T47D (cell line): ENCODE data around the gene STMN3.

Source experiments
- DNase-seq, 2 experiments: peaks; one replicate each; pipeline versions ENCODE4 v3.0.0 to v3.0.0-alpha.2; 2011 to 2012; ENCODE audit warnings: low read depth in 1 of 2, low spot score in 1 of 2
- JUND ChIP-seq: IDR thresholded peaks from 2 replicates; pipeline ENCODE4 v1.6.1; 2012; ENCODE audit warnings: low read depth
- in situ Hi-C: cut with HindIII; loops from 2 replicates; pipeline ENCODE4 v1.10.0; 2016; ENCODE audit warnings: low sequenced_read_pairs, low pct_unique_long_range_greater_than_20kb

The STMN3 gene

DNA sequence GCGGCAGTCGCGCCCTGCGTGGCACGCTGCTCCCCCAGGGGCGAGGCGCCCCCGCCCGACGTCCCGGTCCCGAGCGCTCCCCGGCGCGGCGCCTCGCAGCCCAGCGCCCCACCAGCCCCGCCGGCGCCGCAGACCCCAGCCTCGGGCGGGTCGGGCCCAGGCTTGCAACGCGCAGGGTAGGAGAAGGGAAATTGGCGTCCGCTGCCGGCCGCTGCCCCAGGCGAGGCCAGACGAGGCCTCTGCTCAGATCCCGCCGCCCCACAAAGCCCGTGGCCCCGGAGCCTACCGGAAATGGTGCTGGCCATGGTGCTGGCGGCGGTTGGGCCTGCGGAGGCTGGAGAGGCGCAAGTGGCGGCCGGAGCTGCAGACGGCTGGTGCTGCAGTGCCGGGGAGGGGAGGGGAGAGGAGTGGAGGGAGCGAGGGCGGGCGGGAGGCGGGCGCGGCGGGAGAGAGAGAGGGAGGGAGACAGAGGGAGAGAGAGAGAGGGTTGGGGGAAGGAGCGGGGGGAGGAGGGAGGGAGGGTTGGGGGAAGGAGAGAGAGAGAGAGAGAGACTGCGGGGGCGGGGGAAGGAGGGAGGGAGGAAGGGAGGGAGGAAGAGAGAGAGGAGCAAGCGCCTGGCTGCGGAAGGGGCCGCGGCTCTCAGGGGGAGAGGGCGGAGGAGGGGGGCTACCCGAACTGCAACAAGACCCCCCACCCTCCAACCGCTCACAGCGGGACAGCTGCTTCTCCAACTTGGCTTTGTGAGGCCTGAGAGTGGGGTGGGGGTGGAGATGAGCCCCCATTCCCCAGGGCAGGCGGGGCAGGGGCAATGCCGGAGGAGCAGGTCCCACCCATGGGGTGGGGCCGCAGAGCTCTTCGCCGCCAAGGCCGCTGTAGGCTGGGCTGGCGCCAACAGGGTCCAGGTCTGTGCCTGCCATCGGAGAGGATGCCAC is at the start of gene STMN3:
TSS of gene STMN3 (minus strand) at position 384 of the 933 bp plus-strand sequence. CDS start at position 305, 79 bp downstream.
- no peak for TF ChIP-seq JUND
- in situ Hi-C loops = no loop called here
- peak; percentile 93 to 94 for DNase-seq

GRCh38 chr20:63702036-63702665 is 48.9 kb upstream of the STMN3 start:
- no peak for DNase-seq

GRCh38 chr20:63701329-63702035 is 48.3 kb upstream of the STMN3 start:
- in situ Hi-C loops = no loop called here
- no peak for TF ChIP-seq JUND
- no peak for DNase-seq

More at GRCh38 chr20:63702036-63702665, 48.9 kb upstream of the STMN3 start:
- TF ChIP-seq JUND = no peak
- in situ Hi-C loops = no loop called here

GRCh38 chr20:63701051-63701328 is 47.8 kb upstream of the STMN3 start:
- no peak for TF ChIP-seq JUND
- in situ Hi-C loops = no loop called here
- no peak for DNase-seq

GRCh38 chr20:63700199-63701050 is 47.2 kb upstream of the STMN3 start:
- in situ Hi-C loops = no loop called here
- no peak for DNase-seq
- no peak for TF ChIP-seq JUND

DNA sequence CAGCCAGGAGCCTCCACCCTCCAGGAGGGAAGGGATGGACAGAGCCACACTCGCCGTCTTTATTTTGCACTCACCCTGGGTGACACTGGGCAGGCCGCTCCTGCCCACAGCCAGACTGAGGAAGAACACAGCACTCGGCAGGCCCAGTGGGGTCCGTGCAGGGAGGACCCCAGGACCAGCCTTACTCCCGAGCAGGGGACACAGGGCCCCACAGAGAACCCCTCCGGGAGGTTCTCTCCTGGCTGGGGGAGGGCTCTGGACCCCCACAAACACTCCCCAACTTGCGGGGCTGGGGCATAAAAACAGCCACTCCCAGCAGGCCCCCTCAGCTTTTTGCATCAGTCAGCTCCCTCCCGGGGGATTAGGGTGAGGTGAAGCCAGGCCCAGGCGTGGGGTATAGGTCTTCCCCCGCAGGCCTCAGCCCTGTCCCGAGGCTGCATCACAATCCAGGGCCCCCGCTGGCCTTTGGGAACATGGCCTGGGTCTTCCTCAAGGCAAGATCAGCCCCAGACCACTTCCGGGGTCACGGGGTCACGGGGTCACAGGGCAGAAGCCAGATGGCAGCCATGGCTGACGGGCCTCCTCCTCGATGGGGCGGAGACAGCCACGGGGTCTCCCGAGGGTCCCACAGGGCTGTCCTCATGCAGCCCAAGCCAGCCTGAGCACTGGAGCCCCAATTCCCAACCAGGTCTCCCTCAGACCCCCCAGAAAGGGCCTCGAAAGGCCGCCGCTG is 46.4 kb upstream of the STMN3 start:
- no peak for TF ChIP-seq JUND
- in situ Hi-C loops = no loop called here
- DNase-seq = no peak

GRCh38 chr20:63698739-63699465 is 45.7 kb upstream of the STMN3 start:
- no peak for DNase-seq
- no peak for TF ChIP-seq JUND

GRCh38 chr20:63697868-63698545 is 44.8 kb upstream of the STMN3 start:
- TF ChIP-seq JUND = no peak
- in situ Hi-C loops = no loop called here
- no peak for DNase-seq

More at GRCh38 chr20:63698739-63699465, 45.7 kb upstream of the STMN3 start:
- in situ Hi-C loops = no loop called here

DNA sequence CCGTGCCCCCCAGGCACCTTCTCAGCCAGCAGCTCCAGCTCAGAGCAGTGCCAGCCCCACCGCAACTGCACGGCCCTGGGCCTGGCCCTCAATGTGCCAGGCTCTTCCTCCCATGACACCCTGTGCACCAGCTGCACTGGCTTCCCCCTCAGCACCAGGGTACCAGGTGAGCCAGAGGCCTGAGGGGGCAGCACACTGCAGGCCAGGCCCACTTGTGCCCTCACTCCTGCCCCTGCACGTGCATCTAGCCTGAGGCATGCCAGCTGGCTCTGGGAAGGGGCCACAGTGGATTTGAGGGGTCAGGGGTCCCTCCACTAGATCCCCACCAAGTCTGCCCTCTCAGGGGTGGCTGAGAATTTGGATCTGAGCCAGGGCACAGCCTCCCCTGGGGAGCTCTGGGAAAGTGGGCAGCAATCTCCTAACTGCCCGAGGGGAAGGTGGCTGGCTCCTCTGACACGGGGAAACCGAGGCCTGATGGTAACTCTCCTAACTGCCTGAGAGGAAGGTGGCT is 44.2 kb upstream of the STMN3 start:
- TF ChIP-seq JUND = no peak
- no peak for DNase-seq
- in situ Hi-C loops = no loop called here

DNA sequence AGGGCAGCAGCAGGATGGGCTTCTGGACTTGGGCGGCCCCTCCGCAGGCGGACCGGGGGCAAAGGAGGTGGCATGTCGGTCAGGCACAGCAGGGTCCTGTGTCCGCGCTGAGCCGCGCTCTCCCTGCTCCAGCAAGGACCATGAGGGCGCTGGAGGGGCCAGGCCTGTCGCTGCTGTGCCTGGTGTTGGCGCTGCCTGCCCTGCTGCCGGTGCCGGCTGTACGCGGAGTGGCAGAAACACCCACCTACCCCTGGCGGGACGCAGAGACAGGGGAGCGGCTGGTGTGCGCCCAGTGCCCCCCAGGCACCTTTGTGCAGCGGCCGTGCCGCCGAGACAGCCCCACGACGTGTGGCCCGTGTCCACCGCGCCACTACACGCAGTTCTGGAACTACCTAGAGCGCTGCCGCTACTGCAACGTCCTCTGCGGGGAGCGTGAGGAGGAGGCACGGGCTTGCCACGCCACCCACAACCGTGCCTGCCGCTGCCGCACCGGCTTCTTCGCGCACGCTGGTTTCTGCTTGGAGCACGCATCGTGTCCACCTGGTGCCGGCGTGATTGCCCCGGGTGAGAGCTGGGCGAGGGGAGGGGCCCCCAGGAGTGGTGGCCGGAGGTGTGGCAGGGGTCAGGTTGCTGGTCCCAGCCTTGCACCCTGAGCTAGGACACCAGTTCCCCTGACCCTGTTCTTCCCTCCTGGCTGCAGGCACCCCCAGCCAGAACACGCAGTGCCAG is 43.6 kb upstream of the STMN3 start, which contains the start of gene TNFRSF6B:
TSS of gene TNFRSF6B (plus strand) at position 25 of the 729 bp plus-strand sequence. CDS start at position 141, 116 bp downstream.
- no peak for TF ChIP-seq JUND
- in situ Hi-C loops = no loop called here
- no peak for DNase-seq
